Omental fat pad (tissue), 4 donors: ENCODE measurements around the gene SCD5. TPM values are rescaled to one million over a fixed set of nuclear protein-coding genes. Genes with fewer than 3 reads are reported as not detected.
"Not testable (repeated sequence)": the region's sequence is repeated elsewhere in the genome, so short reads cannot be mapped to it uniquely, and the experiment has no call there.

ENCODE experiments used
- ATAC-seq: fragments of 150-250 bp; one replicate; pipeline ENCODE4 v1.9.1; 2016; ENCODE audit warnings: mild to moderate bottlenecking, moderate library complexity; ENCODE audit not compliant: low FRiP score
- DNase-seq: peaks from one replicate; pipeline ENCODE4 v3.0.0-alpha.2; 2019; ENCODE audit warnings: low spot score
- total RNA-seq, 4 donors: library from RNA; depleted of rRNA; stranded (reverse); fragments of >200 nt; gene quantifications; one replicate each; pipeline ENCODE4 v1.1.0, GENCODE V29; 2016
- TF ChIP-seq, protein P1 (sequence below), 3 donors: fragments of 450-650 bp; IDR thresholded peaks; one replicate each; pipeline ENCODE4 v1.5.1; 2016 to 2017; ENCODE audit warnings: antibody characterized with exemption in 3 of 3, mild to moderate bottlenecking in 3 of 3, moderate library complexity in 2 of 3

The SCD5 gene
- total RNA-seq = 10 to 100 TPM in 3 of 4 donors, 1 to 10 TPM in 1; 6.7 to 19.9 (median 13.5) TPM

GRCh38 chr4:82798168-82799005 lies at the start of gene SCD5:
Gene SCD5, minus strand, starts transcription at chr4:82798796. Its CDS starts 259 bp downstream, at chr4:82798537.
- no peak for DNase-seq
- ATAC-seq = peak; percentile 87
- TF ChIP-seq, protein P1, sequence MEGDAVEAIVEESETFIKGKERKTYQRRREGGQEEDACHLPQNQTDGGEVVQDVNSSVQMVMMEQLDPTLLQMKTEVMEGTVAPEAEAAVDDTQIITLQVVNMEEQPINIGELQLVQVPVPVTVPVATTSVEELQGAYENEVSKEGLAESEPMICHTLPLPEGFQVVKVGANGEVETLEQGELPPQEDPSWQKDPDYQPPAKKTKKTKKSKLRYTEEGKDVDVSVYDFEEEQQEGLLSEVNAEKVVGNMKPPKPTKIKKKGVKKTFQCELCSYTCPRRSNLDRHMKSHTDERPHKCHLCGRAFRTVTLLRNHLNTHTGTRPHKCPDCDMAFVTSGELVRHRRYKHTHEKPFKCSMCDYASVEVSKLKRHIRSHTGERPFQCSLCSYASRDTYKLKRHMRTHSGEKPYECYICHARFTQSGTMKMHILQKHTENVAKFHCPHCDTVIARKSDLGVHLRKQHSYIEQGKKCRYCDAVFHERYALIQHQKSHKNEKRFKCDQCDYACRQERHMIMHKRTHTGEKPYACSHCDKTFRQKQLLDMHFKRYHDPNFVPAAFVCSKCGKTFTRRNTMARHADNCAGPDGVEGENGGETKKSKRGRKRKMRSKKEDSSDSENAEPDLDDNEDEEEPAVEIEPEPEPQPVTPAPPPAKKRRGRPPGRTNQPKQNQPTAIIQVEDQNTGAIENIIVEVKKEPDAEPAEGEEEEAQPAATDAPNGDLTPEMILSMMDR (IDR thresholded peaks at IDR 0.05) = no peak

DNA sequence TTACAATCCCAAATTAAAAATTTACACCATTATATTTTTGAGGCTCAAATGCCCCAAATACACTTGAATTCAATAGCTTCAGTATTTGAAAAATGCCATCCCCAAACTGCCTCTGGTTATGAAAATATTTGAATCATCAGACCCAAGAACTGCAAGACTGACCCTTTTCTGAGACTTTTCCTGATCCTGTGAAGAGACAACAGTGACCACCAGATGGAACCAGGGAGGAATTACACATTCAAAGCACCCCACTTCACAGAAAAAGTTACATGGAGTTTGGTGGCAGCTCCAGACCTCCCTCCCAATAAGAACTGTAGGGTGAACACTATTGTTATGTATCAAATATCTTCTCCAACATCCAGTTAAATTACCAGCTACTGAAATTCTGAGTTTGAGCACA lies 44.0 kb upstream of the SCD5 start:
- ATAC-seq = no peak

DNA sequence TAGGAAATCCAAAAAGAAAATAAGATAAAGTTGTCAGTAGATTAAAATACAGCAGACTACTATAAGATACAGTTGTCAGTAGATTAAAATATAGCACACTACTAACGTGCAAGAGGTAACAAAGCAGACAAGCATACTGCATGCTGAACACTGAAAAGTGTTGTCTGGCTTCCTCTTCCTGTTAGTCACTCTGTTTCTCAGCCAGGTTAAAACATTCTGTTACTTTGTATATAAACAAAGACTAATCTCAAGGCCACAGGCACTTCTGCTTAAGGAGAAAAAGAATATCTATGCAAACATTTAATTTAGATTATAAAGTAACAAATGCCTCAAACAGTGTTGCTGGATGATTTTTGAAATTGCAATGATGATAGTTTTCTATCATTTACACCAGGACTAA lies 41.0 kb upstream of the SCD5 start:
- ATAC-seq (no peak), DNase-seq (no peak)
- TF ChIP-seq, protein P1 (IDR thresholded peaks at IDR 0.05) = no peak

More for the DNA sequence above, 44.0 kb upstream of the SCD5 start:
- DNase-seq = no peak
- TF ChIP-seq, protein P1 (IDR thresholded peaks at IDR 0.05) = no peak

DNA sequence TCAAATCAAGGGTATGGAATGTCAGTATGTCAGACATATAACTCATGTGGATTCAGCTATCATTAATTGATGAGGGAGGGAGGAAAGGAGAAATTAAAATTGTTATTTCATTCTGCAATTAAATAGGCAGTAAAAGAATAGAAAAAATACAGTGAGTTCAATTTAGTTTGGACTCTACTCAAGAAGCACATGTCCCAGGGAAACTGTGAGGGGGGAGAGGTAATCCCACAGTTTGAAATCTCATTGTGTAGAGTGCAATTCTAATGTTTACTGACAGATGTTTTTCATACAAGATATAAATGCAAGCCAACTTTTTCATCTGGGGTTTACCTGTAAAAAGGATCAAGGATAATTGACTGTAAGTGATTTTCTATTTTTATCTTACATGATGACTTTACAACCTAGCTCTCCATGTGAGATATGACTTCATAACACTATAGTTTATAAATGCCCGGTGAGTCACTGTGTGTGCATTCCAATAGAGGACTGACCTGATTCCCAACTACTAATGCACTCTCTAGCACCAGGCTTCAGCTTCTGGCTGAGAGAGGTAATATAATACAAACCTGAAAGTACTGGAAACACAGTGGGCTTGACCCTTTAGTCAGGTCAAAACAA lies 35.2 kb upstream of the SCD5 start:
- TF ChIP-seq, protein P1 (IDR thresholded peaks at IDR 0.05) = no peak
- ATAC-seq (no peak), DNase-seq (no peak)

GRCh38 chr4:82833060-82833459 lies 34.5 kb upstream of the SCD5 start:
- not testable (repeated sequence) for ATAC-seq, DNase-seq

- ATAC-seq (no peak), DNase-seq (no peak)
- TF ChIP-seq, protein P1 (IDR thresholded peaks at IDR 0.05) = no peak
Observed at GRCh38 chr4:82825425-82825824, 26.8 kb upstream of the SCD5 start.

- TF ChIP-seq, protein P1 (IDR thresholded peaks at IDR 0.05) = no peak
- ATAC-seq (no peak), DNase-seq (no peak)
Observed at GRCh38 chr4:82823062-82823461, 24.5 kb upstream of the SCD5 start.
